Measurements from ENCODE around the gene MSI2.

MSI2 gene

GRCh38 chr17:57675427-57676387, 419.4 kb downstream of the MSI2 start:
- Histone ChIP-seq H3K4me2 (ENCODE audit: low read depth, low read length, poor library complexity, severe bottlenecking) (no peak overlapping the region), H3K4me1 (ENCODE audit: insufficient read depth, low read length, poor library complexity, severe bottlenecking) (no peaks in the 10 kb centered on the region), H3K79me2 (ENCODE audit: insufficient read depth, low read length) (no peaks in the 10 kb centered on the region), H3K9ac (ENCODE audit: low read depth, low read length, poor library complexity, severe bottlenecking) (no peak overlapping the region), H3K9me3 (ENCODE audit: insufficient read depth, low read depth, low read length) (no peaks in the 10 kb centered on the region), H3K4me3 (ENCODE audit: low read length, poor library complexity, severe bottlenecking) (no peak overlapping the region), H4K20me1 (ENCODE audit: insufficient read depth, low read length, poor library complexity, severe bottlenecking) (no peaks in the 10 kb centered on the region), H3K36me3 (ENCODE audit: insufficient read depth, low read length) (peaks cover 73% of the 10 kb centered on the region), H3F3A (ENCODE audit: low read depth) (no peaks in the 10 kb centered on the region; the same call in 1 of the 2 replicates), H3K9me2 (replicated peaks; ENCODE audit: low read depth, low read length) (no peaks in the 10 kb centered on the region), H3K27me3 (ENCODE audit: insufficient read depth, low read length, poor library complexity, severe bottlenecking) (no peaks in the 10 kb centered on the region), H2AFZ (ENCODE audit: low read length) (no peak overlapping the region)
- TF ChIP-seq CTCF (conservative IDR thresholded peaks at IDR 0.05; ENCODE audit: low read length) (no peak), EZH2phosphoT487 (IDR thresholded peaks at IDR 0.05; ENCODE audit: borderline replicate concordance) (no peak)

- no peaks in the 10 kb centered on the region; the same call in 1 of the 2 replicates for H3F3A ChIP-seq (ENCODE audit: low read depth)
- H4K20me1 ChIP-seq (ENCODE audit: insufficient read depth, low read length, poor library complexity, severe bottlenecking) = no peaks in the 10 kb centered on the region
- no peaks in the 10 kb centered on the region for H3K79me2 ChIP-seq (ENCODE audit: insufficient read depth, low read length)
- H3K4me3 ChIP-seq (ENCODE audit: low read length, poor library complexity, severe bottlenecking) = no peak overlapping the region
- no peak overlapping the region for H3K4me2 ChIP-seq (ENCODE audit: low read depth, low read length, poor library complexity, severe bottlenecking)
- H3K4me1 ChIP-seq (ENCODE audit: insufficient read depth, low read length, poor library complexity, severe bottlenecking) = no peaks in the 10 kb centered on the region
- TF ChIP-seq CTCF (conservative IDR thresholded peaks at IDR 0.05; ENCODE audit: low read length) = no peak
- TF ChIP-seq EZH2phosphoT487 (IDR thresholded peaks at IDR 0.05; ENCODE audit: borderline replicate concordance) = no peak
- H2AFZ ChIP-seq (ENCODE audit: low read length) = no peak overlapping the region
- peaks cover 71% of the 10 kb centered on the region for H3K36me3 ChIP-seq (ENCODE audit: insufficient read depth, low read length)
- H3K9ac ChIP-seq (ENCODE audit: low read depth, low read length, poor library complexity, severe bottlenecking) = no peak overlapping the region
- no peaks in the 10 kb centered on the region for H3K9me3 ChIP-seq (ENCODE audit: insufficient read depth, low read depth, low read length)
- no peaks in the 10 kb centered on the region for H3K9me2 ChIP-seq (replicated peaks; ENCODE audit: low read depth, low read length)
- no peaks in the 10 kb centered on the region for H3K27me3 ChIP-seq (ENCODE audit: insufficient read depth, low read length, poor library complexity, severe bottlenecking)
These were observed 420.2 kb downstream of the MSI2 start for GRCh38 chr17:57676543-57676942.

- Histone ChIP-seq H3K27me3 (ENCODE audit: insufficient read depth, low read length, poor library complexity, severe bottlenecking) (no peaks in the 10 kb centered on the region), H3K4me2 (ENCODE audit: low read depth, low read length, poor library complexity, severe bottlenecking) (no peak overlapping the region)
- no peak for TF ChIP-seq CTCF (conservative IDR thresholded peaks at IDR 0.05; ENCODE audit: low read length)
These were observed 421.0 kb downstream of the MSI2 start for GRCh38 chr17:57677301-57677700.

More at GRCh38 chr17:57677301-57677700, 421.0 kb downstream of the MSI2 start:
- Histone ChIP-seq H3F3A (ENCODE audit: low read depth) (no peaks in the 10 kb centered on the region; the same call in 1 of the 2 replicates), H3K4me3 (ENCODE audit: low read length, poor library complexity, severe bottlenecking) (no peak overlapping the region), H3K79me2 (ENCODE audit: insufficient read depth, low read length) (no peaks in the 10 kb centered on the region), H3K9me3 (ENCODE audit: insufficient read depth, low read depth, low read length) (no peaks in the 10 kb centered on the region), H3K9me2 (replicated peaks; ENCODE audit: low read depth, low read length) (no peaks in the 10 kb centered on the region), H3K4me1 (ENCODE audit: insufficient read depth, low read length, poor library complexity, severe bottlenecking) (no peaks in the 10 kb centered on the region), H2AFZ (ENCODE audit: low read length) (no peak overlapping the region), H3K36me3 (ENCODE audit: insufficient read depth, low read length) (peaks cover 65% of the 10 kb centered on the region), H3K9ac (ENCODE audit: low read depth, low read length, poor library complexity, severe bottlenecking) (no peak overlapping the region), H4K20me1 (ENCODE audit: insufficient read depth, low read length, poor library complexity, severe bottlenecking) (no peaks in the 10 kb centered on the region)
